ENCODE measurements around the gene KLC1. TPM values are rescaled to one million over a fixed set of nuclear protein-coding genes. Genes with fewer than 3 reads are reported as not detected.

KLC1 gene
- total RNA-seq, 1 donor from 2014 or later: 178 TPM

- no peak for TF ChIP-seq CTCF (IDR thresholded peaks at IDR 0.05; ENCODE audit: unreplicated experiment)
- no peak for DNase-seq (ENCODE audit: low spot score, unreplicated experiment)
- H3K4me3 Mint-ChIP-seq (ENCODE audit: low read depth): no peak overlapping the region
- no peak overlapping the region for H3K27ac Mint-ChIP-seq
- no peaks in the 10 kb centered on the region for H3K9me3 Mint-ChIP-seq (ENCODE audit: low read depth)
- peaks cover 19% of the 10 kb centered on the region for H3K36me3 Mint-ChIP-seq (ENCODE audit: insufficient read depth)
- H3K4me1 Mint-ChIP-seq (ENCODE audit: low read depth): no peaks in the 10 kb centered on the region
- H3K27me3 Mint-ChIP-seq: no peaks in the 10 kb centered on the region
These were observed 39.1 kb downstream of the KLC1 start for GRCh38 chr14:103668117-103668516.

- DNase-seq (ENCODE audit: low spot score, unreplicated experiment): no peak
- no peak for TF ChIP-seq CTCF (IDR thresholded peaks at IDR 0.05; ENCODE audit: unreplicated experiment)
- H3K27ac Mint-ChIP-seq: no peak overlapping the region
- H3K4me3 Mint-ChIP-seq (ENCODE audit: low read depth): no peak overlapping the region
- no peaks in the 10 kb centered on the region for H3K27me3 Mint-ChIP-seq
- no peaks in the 10 kb centered on the region for H3K9me3 Mint-ChIP-seq (ENCODE audit: low read depth)
- H3K36me3 Mint-ChIP-seq (ENCODE audit: insufficient read depth): peaks cover 19% of the 10 kb centered on the region
- no peaks in the 10 kb centered on the region for H3K4me1 Mint-ChIP-seq (ENCODE audit: low read depth)
These were observed 40.4 kb downstream of the KLC1 start for GRCh38 chr14:103669370-103669769.

GRCh38 chr14:103671911-103672310 lies 42.9 kb downstream of the KLC1 start:
- Mint-ChIP-seq H3K4me3 (ENCODE audit: low read depth) (no peak overlapping the region), H3K27me3 (no peaks in the 10 kb centered on the region), H3K27ac (peak overlapping the region; percentile 4), H3K4me1 (ENCODE audit: low read depth) (no peaks in the 10 kb centered on the region), H3K9me3 (ENCODE audit: low read depth) (no peaks in the 10 kb centered on the region), H3K36me3 (ENCODE audit: insufficient read depth) (peaks cover 21% of the 10 kb centered on the region)
- TF ChIP-seq CTCF (IDR thresholded peaks at IDR 0.05; ENCODE audit: unreplicated experiment): no peak
- no peak for DNase-seq (ENCODE audit: low spot score, unreplicated experiment)

GRCh38 chr14:103675957-103676356 lies 46.9 kb downstream of the KLC1 start:
- no peaks in the 10 kb centered on the region for H3K27me3 Mint-ChIP-seq
- H3K9me3 Mint-ChIP-seq (ENCODE audit: low read depth): no peaks in the 10 kb centered on the region
- H3K27ac Mint-ChIP-seq: no peak overlapping the region
- DNase-seq (ENCODE audit: low spot score, unreplicated experiment): no peak
- no peak for TF ChIP-seq CTCF (IDR thresholded peaks at IDR 0.05; ENCODE audit: unreplicated experiment)
- H3K36me3 Mint-ChIP-seq (ENCODE audit: insufficient read depth): peaks cover 30% of the 10 kb centered on the region
- no peaks in the 10 kb centered on the region for H3K4me1 Mint-ChIP-seq (ENCODE audit: low read depth)
- no peak overlapping the region for H3K4me3 Mint-ChIP-seq (ENCODE audit: low read depth)

- DNase-seq (ENCODE audit: low spot score, unreplicated experiment): no peak
- Mint-ChIP-seq H3K4me3 (ENCODE audit: low read depth) (no peak overlapping the region), H3K36me3 (ENCODE audit: insufficient read depth) (peaks cover 33% of the 10 kb centered on the region), H3K27ac (peak overlapping the region; percentile 65), H3K9me3 (ENCODE audit: low read depth) (no peaks in the 10 kb centered on the region), H3K27me3 (no peaks in the 10 kb centered on the region), H3K4me1 (ENCODE audit: low read depth) (no peaks in the 10 kb centered on the region)
- TF ChIP-seq CTCF (IDR thresholded peaks at IDR 0.05; ENCODE audit: unreplicated experiment): no peak
These were observed 48.1 kb downstream of the KLC1 start for GRCh38 chr14:103676881-103677675.

Measured in progenitor cell of endocrine pancreas (in vitro differentiated cells).